Ishikawa (cell line): ENCODE results near the gene RHOT2.

Experiments
- CEBPB ChIP-seq: IDR thresholded peaks from 2 replicates; pipeline ENCODE4 v1.6.1; 2012
- CREB1 ChIP-seq: IDR thresholded peaks from 2 replicates; pipeline ENCODE4 v1.6.1; 2012; ENCODE audit warnings: low read depth
- EGR1 ChIP-seq: IDR thresholded peaks from 2 replicates; pipeline ENCODE4 v1.6.1; 2012
- EP300 ChIP-seq: IDR thresholded peaks from 2 replicates; pipeline ENCODE4 v1.6.1; 2012; ENCODE audit warnings: borderline replicate concordance
- MAX ChIP-seq: IDR thresholded peaks from 2 replicates; pipeline ENCODE4 v1.6.1; 2012
- NFIC ChIP-seq: IDR thresholded peaks from 2 replicates; pipeline ENCODE4 v1.6.1; 2012
- RAD21 ChIP-seq: IDR thresholded peaks from 2 replicates; pipeline ENCODE4 v1.6.1; 2012; ENCODE audit warnings: low read depth
- TAF1 ChIP-seq: IDR thresholded peaks from 2 replicates; pipeline ENCODE4 v1.6.1; 2012; ENCODE audit warnings: low read depth, mild to moderate bottlenecking
- TCF12 ChIP-seq: IDR thresholded peaks from 2 replicates; pipeline ENCODE4 v1.6.1; 2012; ENCODE audit warnings: low read depth
- TEAD4 ChIP-seq: IDR thresholded peaks from 2 replicates; pipeline ENCODE4 v1.6.1; 2012
- USF1 ChIP-seq: IDR thresholded peaks from 2 replicates; pipeline ENCODE4 v1.6.1; 2012
- YY1 ChIP-seq: IDR thresholded peaks from 2 replicates; pipeline ENCODE4 v1.6.1; 2012; ENCODE audit warnings: low read depth
- ZBTB7A ChIP-seq: IDR thresholded peaks from 2 replicates; pipeline ENCODE4 v1.6.1; 2012; ENCODE audit warnings: low read depth
- TF ChIP-seq, protein P1 (sequence below): IDR thresholded peaks from 2 replicates; pipeline ENCODE4 v1.6.1; 2012; ENCODE audit warnings: low read depth, mild to moderate bottlenecking

GRCh38 chr16:676913-677312 is 9.0 kb downstream of the RHOT2 start:
- TF ChIP-seq ZBTB7A, result no peak
- no peak for TF ChIP-seq EGR1
- TF ChIP-seq YY1, result no peak
- no peak for TF ChIP-seq TCF12
- TF ChIP-seq, protein P1, sequence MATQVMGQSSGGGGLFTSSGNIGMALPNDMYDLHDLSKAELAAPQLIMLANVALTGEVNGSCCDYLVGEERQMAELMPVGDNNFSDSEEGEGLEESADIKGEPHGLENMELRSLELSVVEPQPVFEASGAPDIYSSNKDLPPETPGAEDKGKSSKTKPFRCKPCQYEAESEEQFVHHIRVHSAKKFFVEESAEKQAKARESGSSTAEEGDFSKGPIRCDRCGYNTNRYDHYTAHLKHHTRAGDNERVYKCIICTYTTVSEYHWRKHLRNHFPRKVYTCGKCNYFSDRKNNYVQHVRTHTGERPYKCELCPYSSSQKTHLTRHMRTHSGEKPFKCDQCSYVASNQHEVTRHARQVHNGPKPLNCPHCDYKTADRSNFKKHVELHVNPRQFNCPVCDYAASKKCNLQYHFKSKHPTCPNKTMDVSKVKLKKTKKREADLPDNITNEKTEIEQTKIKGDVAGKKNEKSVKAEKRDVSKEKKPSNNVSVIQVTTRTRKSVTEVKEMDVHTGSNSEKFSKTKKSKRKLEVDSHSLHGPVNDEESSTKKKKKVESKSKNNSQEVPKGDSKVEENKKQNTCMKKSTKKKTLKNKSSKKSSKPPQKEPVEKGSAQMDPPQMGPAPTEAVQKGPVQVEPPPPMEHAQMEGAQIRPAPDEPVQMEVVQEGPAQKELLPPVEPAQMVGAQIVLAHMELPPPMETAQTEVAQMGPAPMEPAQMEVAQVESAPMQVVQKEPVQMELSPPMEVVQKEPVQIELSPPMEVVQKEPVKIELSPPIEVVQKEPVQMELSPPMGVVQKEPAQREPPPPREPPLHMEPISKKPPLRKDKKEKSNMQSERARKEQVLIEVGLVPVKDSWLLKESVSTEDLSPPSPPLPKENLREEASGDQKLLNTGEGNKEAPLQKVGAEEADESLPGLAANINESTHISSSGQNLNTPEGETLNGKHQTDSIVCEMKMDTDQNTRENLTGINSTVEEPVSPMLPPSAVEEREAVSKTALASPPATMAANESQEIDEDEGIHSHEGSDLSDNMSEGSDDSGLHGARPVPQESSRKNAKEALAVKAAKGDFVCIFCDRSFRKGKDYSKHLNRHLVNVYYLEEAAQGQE, result no peak
- TF ChIP-seq NFIC, result no peak
- no peak for TF ChIP-seq MAX
- TF ChIP-seq CREB1, result no peak
- no peak for TF ChIP-seq EP300
- no peak for TF ChIP-seq RAD21
- TF ChIP-seq TEAD4, result no peak
- no peak for TF ChIP-seq USF1
- no peak for TF ChIP-seq TAF1
- TF ChIP-seq CEBPB, result no peak
